NCI-H2081 (cell line): Measurements from ENCODE around the gene INPP5A.
"Not testable (repeated sequence)": the region's sequence is repeated elsewhere in the genome, so short reads cannot be mapped to it uniquely, and the experiment has no call there.

Experiments used
- DNase-seq, 2 experiments: peaks; one replicate each; lab custom pipeline; 2025; lab: John Stamatoyannopoulos, UW

INPP5A gene

DNA sequence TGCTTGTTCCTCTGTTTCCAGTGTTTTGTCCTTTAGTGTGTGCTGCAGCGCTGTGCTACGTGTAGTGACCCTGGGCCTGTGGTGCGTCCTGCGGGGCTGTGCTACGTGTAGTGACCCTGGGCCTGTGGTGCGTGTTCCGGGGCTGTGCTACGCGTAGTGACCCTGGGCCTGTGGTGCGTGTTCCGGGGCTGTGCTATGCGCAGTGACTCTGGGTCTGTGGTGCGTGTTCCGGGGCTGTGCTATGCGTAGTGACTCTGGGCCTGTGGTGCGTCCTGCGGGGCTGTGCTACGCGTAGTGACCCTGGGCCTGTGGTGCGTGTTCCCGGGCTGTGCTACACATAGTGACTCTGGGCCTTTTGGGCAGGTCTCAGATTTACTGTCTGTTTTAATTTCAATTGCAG, 60.1 kb downstream of the INPP5A start:
- no peak for DNase-seq

DNA sequence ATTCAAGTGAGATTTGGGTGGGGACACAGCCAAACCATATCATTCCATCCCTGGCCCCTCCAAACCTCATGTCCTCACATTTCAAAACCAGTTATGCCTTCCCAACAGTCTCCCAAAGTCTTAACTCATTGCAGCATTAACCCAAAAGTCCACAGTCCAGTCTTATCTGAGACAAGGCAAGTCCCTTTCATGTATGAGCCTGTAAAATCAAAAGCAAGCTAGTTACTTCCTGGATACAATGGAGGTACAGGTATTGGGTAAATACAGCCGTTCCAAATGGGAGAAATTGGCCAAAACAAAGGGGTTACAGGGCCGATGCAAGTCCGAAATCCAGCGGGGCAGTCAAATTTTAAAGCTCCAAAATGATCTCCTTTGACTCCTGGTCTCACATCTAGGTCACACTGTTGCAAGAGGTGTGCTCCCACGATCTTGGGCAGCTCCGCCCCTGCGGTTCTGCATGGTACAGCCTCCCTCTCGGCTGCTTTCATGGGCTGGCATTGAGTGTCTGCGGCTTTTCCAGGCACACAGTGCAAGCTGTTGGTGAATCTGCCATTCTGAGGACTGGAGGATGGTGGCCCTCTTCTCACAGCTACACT, 61.5 kb downstream of the INPP5A start:
- DNase-seq, result not testable (repeated sequence)

DNA sequence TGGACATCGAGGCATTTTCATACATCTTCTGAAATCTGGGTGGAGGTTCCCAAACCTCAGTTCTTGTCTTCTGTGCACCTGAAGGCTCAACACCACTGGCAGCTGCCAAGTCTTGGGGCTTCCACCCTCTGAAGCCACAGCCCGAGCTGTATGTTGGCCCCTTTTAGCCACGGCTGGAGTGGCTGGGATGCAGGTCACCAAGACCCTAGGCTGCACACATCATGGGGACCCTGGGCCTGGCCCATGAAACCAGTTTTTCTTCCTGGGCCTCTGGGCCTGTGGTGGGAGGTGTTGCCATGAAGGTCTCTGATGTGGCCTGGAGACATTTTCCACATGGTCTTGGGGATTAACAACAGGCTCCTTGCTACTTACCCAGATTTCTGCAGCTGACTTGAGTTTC, 62.1 kb downstream of the INPP5A start:
- DNase-seq, result no peak

DNA sequence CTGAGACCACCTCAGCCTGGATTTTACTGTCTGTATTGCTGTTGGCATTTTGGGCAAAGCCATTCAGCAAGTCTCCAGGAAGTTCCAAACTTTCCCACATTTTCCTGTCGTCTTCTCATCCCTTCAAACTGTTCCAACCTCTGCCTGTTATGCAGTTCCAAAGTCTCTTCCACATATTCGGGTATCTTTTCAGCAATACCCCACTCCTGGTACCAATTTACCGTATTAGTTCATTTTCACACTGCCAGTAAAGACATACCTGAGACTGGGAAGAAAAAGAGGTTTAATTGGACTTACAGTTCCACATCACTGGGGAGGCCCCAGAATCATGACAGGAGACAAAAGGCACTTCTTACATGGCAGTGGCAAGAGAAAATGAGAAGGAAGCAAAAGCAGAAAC, 62.8 kb downstream of the INPP5A start:
- DNase-seq, result no peak

DNA sequence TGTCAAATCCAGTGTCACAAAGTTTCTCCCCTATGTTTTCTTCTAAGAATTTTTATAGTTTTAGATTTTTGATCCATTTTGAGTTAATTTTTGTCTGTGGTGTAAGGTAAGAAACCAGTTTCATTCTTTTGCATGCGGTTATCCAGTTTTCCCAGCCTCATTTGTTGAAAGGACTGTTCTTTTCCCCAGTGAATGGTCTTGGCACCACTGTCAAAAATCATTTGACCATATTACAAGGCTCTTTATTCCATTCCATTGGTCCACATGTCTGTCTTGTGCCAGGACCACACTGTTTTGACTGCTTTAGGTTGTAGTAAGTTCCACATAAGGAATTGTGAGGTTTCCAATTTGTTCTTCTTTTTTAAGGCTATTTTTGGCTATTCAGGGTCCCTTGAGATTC, 64.0 kb downstream of the INPP5A start:
- DNase-seq, result no peak

DNA sequence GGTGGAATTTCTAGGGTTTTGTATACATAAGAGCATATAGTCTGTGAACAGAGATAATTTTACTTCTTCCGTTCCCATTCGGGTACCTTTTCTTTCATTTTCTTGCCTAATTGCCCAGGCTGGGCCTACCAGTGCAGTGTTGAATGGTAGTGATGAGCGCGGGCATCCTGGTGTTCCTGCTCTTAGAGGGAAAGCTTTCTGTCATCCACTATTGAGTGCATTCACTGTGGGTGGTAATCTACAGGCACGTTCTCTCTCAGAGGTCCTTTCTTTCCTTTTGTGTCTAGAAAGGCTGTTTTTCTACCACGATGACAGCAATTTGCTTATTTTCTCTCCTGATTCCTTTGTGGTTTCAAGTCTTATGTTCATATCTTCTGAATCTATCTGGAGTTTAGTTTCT, 65.0 kb downstream of the INPP5A start:
- DNase-seq, result no peak

DNA sequence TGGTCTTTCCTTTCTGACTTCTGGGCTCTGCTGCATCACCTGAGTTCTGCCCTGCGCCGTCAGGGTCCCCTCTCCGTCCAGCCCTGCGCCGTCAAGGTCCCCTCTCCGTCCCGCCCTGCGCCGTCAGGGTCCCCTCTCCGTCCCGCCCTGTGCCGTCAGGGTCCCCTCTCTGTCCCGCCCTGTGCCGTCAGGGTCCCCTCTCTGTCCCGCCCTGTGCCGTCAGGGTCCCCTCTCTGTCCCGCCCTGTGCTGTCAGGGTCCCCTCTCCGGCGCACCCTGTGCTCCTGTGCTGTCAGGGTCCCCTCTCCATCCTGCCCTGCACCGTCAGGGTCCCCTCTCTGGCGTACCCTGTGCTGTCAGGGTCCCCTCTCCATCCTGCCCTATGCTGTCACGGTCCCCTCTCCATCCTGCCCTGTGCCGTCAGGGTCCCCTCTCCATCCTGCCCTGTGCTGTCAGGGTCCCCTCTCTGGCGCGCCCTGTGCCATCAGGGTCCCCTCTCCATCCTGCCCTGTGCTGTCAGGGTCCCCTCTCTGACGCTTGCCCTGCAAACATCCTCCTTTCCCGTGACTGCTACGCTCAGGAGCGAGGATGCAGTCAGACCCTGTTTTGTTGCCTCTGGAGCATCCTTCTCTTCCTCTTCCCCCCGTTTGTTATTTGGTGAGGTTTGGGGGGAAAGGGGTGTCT, 66.4 kb downstream of the INPP5A start:
- DNase-seq, result no peak

DNA sequence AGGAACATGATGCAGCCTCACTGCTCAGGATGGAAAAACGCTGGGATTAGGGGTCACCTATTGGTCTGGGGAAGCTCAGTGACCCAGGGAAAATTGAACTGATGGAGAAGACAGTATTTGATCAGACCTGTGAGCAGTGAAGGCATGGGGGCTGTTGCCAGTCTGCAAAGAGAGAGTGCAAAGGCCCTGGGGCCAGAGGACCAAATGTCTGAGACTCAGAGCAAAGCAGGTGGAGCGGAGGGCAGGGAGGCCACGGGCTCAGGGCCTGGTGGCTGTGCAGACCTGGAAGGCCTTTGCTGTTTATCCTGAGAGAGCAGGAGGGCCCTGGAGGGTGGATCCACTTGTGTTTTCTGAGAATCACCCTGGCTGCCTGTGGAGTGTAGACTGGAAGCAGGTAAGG, 67.1 kb downstream of the INPP5A start:
- DNase-seq, result no peak

DNA sequence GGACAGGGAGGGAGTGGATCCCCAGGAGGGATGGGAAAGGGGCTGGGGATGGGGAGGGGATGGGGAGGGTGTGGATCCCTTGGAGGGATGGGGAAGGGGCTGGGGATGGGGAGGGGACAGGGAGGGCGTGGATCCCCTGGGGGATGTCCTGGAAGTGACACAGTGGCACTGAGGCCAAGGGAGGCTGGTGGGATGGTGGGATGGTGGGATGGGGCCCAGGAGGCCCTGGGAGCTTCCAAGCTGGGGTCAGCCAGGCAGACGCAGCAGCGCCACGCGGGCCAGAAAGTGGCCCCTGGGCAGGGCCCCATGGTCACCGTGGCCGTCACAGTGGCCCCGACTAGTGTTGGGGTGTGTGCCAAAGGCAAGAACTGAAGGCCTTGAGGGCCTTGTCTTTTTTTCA, 67.8 kb downstream of the INPP5A start:
- DNase-seq, result no peak

DNA sequence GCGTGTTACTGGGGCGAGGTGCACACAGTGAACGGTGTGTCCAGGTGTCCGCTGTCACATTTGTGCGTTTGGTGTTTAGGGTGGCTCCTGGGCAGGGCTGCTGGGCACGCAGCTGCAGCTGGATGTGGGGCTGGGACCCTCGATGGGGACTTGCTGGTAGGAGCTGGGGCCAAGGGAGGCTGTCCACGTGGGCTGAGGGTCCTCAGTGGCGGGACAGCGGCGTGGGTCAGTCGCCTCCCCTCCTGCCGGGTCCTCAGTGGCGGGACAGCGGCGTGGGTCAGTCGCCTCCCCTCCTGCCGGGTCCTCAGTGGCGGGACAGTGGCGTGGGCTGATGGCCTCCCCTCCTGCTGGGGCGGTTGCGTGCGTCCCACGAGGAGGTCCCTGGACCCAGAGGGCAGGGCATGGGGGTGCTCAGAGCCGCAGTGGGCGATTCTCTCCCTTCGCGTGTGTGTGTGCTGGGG, 68.5 kb downstream of the INPP5A start:
- DNase-seq, result no peak

DNA sequence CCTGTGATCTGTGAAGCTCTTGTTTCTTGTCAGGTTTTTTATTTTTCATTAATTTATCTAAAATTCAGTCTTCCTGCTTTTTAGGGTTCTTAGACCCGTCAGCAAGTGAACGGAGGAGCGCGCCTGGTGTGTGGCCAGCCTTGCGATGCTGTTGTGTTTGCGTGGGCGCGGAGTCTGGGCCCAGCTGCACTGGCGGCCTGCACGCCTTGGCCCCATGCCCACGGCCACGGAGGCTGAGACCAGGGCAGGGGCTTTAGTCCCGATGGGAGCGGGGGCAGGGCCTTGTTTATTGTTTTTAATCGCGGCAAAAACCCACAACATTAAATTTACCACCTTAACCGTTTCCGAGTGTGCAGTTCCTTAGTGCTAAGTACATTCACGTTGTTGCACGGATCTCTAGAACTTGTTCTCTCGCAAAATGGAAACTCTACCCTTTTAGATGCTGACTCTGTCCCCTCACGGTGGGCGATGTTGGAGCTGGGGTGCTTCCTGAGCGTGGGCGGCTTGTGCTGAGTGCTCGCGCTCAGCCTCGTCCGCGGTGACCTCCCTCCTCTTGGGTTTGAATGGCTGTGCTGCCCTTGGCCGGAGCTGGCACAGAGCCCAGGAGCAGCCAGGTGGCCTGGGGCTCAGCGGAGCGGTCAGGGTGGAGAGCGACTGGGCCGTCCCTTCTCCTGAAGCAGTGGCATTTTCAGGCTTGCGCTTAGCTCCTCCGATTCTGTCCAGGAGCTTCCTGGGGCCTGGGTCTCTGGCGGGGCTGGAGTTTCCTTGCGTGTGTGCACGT, 69.1 kb downstream of the INPP5A start:
- DNase-seq, result no peak

DNA sequence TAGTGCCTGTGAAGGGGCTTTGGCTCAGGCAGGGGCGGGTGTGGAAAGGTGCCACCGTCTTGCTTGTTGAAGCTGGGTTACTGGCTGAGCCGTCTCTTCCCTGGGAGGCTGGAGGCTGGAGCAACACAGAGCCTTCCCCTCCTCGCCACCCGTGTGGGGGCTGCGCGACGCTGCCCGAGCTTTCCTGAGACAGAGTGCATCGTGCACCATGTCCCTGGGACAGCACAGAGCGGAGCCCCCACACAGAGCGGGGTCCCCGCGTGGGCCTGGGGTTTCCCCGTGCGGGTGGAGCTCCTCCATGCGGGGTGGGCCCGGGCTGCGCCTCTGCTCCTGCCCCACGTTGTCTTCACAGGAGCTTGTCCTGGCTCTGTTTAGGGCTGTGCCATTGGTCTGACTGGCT, 69.9 kb downstream of the INPP5A start:
- DNase-seq, result no peak

DNA sequence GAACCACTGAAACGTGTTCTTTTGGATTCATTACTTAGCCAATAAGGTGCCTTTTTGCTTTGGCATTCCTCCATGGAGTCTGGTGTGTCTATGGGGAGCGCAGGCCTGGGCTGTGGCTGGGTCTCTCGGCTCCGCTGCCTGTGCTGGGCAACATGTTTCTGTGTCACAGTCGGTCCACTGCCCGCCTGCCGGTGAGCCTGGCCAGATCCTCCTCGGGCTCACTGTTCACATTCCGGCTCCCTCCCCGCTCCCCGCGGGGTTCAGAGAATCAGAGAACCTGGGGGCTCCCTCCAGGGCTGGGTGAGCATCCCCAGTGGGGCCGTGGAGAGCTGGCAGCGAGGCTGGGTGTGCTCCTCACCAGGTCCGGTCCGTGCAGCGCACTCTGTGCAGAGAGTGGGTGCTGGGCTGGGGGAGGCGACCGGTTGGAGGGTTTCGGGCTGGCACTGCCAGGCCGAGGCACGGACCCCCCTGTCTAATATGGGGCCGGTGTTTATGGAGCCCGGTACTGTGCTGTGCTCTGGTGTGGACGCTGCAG, 70.4 kb downstream of the INPP5A start:
- DNase-seq, result no peak

DNA sequence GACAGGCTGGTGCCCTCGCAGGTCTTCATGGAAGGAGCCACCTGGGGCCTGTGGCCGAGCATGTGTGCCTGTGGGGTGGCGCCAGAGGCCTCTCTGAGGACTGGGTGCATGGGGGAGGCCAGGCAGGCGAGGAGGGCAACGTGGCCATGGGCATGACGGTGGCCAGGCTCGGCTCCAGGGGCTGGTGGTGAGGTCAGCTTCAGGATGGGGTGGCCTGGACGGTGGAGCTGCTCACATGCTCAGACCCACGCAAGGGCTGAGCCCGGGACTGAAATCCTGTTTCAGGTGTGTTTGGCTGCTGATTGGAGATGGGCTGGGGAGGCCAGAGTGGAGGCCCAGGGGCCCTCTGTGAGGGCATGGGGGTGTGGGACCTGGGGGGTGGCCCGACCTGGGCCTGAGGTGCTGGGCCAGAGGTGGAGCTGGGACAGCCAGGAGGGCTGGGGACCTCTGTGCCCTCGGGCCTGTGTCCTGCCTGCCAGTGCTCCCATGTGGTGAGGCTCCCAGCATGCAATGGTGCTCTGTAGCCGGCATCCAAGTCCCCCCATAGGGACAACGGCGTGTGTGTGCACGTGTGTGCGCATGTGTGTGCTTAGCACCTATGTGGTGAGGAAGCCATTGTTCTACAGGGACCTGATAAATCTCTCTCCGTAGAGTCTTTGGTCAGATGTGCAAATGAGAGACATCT, 71.1 kb downstream of the INPP5A start:
- DNase-seq, result no peak

DNA sequence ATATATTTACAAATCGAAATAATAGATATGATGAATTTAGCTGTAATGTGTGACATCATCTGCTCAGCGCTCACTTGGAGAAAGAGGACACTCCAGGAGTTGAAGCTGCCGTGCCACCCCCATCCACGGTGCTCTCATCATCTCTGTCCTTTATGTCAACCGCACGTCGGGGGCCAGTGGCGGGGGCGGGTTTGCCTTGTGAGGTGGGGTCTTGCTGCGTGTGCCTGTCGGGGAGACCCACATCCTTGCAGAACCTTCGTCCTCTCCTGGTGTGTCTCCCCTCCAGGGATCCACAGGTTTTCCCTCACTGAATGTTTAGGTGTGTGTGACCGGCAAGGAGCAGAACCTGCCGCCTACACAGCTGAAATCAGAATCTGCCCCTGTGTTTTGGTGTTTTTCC, 71.6 kb downstream of the INPP5A start:
- no peak for DNase-seq

DNA sequence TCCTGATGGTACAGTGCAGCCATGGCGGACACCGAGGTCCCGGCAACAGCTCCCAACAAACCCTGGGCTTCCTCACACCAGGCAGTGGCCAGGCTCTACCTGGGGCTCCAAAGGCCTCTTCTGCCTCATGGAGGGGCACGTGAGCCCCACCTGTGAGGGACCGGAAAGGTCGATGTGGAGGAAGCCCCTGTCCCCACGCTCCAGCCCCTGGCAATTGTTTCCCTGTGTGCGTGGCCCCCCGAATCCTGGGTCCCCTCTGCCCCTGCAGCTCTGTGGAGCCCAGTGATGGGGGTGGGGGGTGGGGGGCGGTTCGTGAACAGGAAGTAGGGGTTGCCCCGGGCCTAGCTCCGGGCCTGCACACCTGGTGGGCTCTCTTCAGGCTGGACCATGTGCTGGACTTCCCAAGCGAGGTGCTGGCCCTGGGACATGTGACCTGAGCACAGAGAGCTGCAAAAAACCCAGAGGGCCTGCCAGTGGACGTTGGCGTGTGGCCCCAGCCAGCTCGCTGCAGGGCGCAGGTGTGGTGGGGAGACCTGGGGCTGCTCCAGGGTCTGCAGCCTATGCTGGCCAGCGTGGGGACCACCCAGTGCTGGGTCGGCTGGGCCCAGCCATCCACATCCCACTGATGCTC, 72.6 kb downstream of the INPP5A start:
- DNase-seq, result no peak

DNA sequence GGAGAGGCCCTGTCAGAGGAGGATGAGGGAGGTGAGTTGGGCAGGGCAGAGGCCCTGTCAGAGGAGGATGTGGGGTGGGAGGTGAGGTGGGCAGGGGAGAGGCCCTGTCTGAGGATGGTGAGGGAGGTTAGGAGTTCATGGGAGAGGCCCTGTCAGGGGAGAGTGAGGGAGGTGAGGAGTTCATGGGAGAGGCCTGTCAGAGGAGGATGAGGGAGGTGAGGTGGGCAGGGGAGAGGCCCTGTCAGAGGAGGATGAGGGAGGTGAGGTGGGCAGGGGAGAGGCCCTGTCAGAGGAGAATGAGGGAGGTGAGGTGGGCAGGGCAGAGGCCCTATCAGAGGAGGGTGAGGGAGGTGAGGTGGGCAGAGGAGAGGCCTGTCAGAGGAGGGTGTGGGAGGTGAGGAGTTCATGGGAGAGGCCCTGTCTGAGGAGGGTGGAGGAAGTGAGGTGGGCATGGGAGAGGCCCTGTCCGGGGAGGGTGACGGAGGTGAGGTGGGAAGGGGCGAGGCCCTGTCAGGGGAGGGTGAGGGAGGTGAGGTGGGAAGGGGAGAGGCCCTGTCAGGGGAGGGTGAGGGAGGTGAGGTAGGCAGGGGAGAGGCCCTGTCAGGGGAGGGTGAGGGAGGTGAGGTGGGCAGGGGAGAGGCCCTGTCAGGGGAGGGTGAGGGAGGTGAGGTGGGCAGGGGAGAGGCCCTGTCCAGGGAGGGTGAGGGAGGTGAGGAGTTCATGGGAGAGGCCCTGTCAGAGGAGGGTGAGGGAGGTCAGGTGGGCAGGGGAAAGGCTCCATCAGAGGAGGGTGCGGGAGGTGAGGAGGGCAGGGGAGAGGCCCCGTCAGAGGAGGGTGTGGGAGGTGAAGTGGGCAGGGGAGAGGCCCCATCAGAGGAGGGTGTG, 73.7 kb downstream of the INPP5A start:
- DNase-seq, result no peak

DNA sequence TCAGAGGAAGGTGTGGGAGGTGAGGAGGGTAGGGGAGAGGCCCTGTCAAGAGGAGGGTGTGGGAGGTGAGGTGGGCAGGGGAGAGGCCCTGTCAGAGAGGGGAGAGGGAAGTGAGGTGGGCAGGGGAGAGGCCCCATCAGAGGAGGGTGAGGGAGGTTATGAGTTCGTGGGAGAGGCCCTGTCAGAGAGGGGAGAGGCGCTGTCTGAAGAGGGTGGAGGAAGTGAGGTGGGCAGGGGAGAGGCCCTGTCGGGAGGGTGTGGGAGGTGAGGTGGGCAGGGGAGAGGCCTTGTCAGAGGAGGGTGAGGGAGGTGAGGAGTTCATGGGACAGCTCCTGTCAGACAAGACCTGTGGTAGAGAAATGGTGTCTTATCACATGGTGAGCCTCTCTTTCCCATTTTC, 74.4 kb downstream of the INPP5A start:
- no peak for DNase-seq

DNA sequence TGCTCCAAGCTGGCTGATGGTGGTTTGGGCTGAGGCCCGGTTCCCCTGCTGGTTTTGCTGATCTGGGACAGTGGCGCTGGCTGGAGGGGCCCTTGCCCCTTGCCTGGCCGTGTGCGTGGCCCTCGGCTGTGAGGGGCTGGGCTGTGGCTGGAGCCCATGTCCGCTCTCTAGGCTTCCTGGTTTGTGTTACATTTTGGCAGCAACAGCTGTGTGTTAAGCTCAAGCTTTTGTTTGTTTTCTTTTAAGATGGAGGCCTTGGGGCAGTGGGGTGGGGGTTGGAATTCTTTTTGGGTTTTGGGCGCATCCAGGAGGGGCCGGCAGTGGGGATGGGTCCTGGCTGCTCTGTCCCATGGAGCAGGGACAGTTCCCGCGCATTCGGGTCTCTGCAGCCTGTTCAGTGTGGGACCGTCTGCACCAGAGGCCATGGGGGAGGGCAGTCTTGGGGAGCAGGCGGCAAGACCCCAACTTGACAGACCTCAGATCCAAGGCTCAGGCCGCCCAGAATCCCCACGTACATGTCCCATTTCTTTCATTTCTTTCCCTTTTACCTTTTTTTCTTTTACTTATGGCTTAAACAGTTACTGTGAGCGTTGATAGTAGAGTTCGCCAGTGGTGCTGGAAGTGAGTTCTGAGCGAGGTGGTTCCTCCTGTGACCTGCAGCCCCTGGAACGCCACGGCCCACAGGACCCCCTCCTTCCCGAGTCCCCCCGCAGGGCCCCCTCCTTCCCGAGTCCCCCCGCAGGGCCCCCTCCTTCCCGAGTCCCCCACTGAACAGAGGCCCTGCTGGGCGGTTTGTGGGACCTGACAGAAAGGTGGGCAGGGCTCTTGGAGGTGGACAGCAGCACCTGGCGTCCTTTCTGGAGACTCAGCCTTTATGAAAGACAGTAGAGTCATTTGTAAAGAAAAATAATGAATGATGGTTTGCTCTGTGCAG, 75.3 kb downstream of the INPP5A start:
- no peak for DNase-seq
